AG09309 (cell line): ENCODE results near the gene MINDY2.

Experiments used
- DNase-seq: peaks from one replicate; pipeline ENCODE4 v3.0.0-alpha.2; 2010; ENCODE audit warnings: low read depth
- H3K4me3 ChIP-seq: 2 replicates; pipeline ENCODE4 v1.5.1; 2011; ENCODE audit warnings: mild to moderate bottlenecking, low read depth, low read length, moderate library complexity; ENCODE audit not compliant: control insufficient read depth
- CTCF ChIP-seq: IDR thresholded peaks from 2 replicates; pipeline ENCODE4 v1.5.1; 2011; ENCODE audit warnings: mild to moderate bottlenecking, low read depth, low read length, inconsistent platforms; ENCODE audit not compliant: insufficient read depth, control insufficient read depth; ENCODE audit errors: missing control alignments

MINDY2 gene

GRCh38 chr15:58867926-58868325, 96.8 kb downstream of the MINDY2 start:
- DNase-seq, result no peak
- TF ChIP-seq CTCF, result no peak

GRCh38 chr15:58870451-58870850, 99.3 kb downstream of the MINDY2 start:
- H3K4me3 ChIP-seq, result no peak overlapping the region
- no peak for TF ChIP-seq CTCF
- DNase-seq, result no peak

More at GRCh38 chr15:58867926-58868325, 96.8 kb downstream of the MINDY2 start:
- H3K4me3 ChIP-seq, result no peak overlapping the region

GRCh38 chr15:58873267-58873666, 102.2 kb downstream of the MINDY2 start:
- no peak for TF ChIP-seq CTCF
- DNase-seq, result peak; percentile 23
- no peak overlapping the region for H3K4me3 ChIP-seq

- no peak overlapping the region for H3K4me3 ChIP-seq
- no peak for TF ChIP-seq CTCF
- DNase-seq, result no peak
These were observed 104.2 kb downstream of the MINDY2 start for GRCh38 chr15:58875343-58875742.

- TF ChIP-seq CTCF, result no peak
- no peak overlapping the region for H3K4me3 ChIP-seq
- no peak for DNase-seq
These were observed 105.4 kb downstream of the MINDY2 start for GRCh38 chr15:58876306-58877106.

- DNase-seq, result no peak
- TF ChIP-seq CTCF, result no peak
- H3K4me3 ChIP-seq, result no peak overlapping the region
These were observed 107.1 kb downstream of the MINDY2 start for GRCh38 chr15:58877999-58878825.
